HTR-8/SVneo (cell line): ENCODE results near the gene STK16.
"Not testable (repeated sequence)": the region's sequence is repeated elsewhere in the genome, so short reads cannot be mapped to it uniquely, and the experiment has no call there.

Source experiments
- DNase-seq: peaks from one replicate; pipeline ENCODE4 v3.0.0; 2011; ENCODE audit warnings: low spot score, mixed read lengths; ENCODE audit not compliant: insufficient read length
- FAIRE-seq: peaks from 2 replicates; lab custom pipeline; 2011; peaks lifted over from hg19 to GRCh38; lab: Jason Lieb, UNC

The STK16 gene

GRCh38 chr2:219230059-219230540, 15.2 kb upstream of the STK16 start:
- no peak for DNase-seq
- FAIRE-seq, result no peak

DNA sequence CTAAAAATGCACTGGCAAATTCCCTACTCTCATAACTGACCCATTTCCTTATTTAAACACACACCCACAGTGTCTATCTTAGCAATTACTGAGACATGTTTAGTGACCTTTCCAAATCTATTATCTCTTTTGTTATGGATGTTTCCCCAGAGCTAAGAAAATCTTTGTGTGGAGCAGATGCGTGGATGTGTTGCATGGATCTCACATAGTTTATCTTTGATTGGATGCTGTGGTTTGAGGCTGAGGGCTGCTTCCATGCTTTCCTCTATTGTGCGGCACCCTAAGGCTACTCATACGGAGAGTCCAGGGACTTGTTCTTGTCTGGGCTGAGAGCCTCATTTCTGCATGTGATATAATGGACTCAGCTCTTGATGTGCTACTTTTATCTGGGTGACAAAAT, 10.9 kb upstream of the STK16 start:
- FAIRE-seq (no peak), DNase-seq (no peak)

DNA sequence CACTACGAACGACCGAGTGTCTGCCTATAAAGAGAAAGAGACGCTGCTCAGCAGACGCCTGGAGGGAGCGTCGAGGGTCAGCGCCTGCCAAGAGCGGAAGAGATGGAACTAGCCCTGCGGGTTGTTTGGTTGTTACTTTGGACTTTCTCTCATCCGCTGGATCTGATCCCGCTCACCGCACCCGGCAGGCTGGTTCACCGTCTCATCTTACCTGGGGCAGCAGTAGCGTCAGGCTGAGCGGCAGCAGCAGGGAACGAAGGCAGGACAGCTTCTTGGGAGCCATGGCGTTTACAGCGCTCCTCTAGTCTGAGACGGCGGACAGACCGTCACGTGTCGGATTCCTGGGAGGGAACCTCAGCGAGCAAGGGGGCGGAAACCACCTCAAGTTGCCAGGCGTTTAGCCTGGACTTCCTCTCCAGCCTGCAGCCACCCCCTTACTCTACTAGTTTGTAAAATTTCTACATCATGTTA, 2.0 kb upstream of the STK16 start:
- FAIRE-seq (no peak), DNase-seq (no peak)

DNA sequence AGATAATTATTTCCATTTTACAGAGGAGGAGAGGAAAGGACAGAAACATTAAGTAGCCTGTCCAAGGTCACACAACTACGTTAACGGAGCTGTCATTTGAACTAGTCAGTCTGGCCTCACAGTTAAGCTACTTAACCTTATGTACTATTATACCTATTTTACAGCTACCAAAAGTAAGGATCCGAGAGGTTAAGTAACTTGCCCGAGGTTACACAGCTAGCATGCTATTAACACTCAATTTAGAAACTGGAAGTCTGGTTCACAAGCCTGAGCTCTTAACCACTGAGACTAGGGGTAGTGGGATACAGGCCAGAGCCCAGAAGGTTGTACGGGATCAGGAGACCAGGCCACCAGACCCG, 511 bp upstream of the STK16 start:
- no peak for DNase-seq
- FAIRE-seq, result no peak

GRCh38 chr2:219245899-219246230, 586 bp downstream of the STK16 start:
- DNase-seq (no peak), FAIRE-seq (no peak)

DNA sequence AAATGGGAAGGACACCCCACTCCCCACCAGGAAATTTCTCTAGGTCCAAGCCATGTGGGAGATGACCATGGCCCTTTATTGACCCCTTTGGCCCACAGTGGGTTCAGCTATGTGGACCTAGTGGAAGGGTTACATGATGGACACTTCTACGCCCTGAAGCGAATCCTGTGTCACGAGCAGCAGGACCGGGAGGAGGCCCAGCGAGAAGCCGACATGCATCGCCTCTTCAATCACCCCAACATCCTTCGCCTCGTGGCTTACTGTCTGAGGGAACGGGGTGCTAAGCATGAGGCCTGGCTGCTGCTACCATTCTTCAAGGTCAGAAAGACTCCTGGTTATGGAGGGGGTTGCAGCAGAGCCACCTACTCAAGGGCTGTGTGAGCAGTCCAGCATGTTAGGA, 1.3 kb downstream of the STK16 start:
- no peak for FAIRE-seq
- no peak for DNase-seq

DNA sequence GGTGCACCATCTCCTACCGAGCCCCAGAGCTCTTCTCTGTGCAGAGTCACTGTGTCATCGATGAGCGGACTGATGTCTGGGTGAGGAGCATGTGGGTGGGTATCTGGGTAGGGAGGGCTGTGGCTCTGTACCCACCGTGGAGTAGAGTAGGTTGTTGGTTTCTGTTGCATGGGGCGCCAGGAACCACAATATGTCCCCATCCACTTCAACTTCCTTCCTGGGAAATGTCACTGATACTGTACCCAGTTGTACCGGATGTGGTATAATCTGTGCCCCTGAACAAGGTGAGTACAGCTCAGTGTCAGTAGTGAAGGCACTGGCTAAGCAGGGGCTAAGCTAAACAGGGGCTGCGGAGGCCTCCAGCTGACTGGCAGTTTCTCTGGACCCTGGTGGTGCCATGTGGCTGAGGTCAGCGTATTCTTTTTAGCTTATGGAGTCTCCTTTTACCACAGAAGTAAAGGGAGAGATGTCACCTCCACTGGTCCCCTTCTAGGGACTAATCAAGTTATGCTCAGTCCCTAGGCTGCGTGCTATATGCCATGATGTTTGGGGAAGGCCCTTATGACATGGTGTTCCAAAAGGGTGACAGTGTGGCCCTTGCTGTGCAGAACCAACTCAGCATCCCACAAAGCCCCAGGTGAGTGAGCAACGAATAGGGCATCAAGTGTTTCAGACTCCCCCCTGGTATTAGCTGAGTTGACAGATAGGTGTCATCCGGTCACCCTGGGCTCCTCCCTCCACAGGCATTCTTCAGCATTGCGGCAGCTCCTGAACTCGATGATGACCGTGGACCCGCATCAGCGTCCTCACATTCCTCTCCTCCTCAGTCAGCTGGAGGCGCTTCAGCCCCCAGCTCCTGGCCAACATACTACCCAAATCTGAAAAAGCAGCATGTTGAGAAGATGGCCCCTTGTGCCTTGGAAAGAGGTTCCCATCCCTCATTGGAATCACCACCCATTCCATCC, 2.7 kb downstream of the STK16 start:
- DNase-seq (no peak), FAIRE-seq (no peak)

DNA sequence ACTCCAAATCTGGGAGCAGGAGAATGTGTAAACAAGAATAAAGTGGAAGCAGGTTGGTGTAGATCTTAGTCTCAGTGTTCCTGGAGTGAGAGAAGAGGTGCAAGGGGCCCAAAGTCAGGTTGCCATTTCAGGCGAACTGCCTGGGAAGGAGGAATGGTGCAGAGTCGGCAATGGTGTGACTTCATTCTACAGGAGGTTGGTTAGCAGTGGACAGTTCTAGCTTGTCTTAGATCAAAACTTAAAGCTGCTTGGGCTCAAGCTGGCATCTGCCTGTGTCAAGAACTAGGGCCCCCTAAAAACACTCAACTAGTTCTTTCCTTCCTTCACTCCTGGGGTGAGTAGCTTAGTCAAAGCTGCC, 3.5 kb downstream of the STK16 start:
- DNase-seq (no peak), FAIRE-seq (no peak)

- FAIRE-seq (no peak), DNase-seq (no peak)
Measured at GRCh38 chr2:219249203-219249980, 4.1 kb downstream of the STK16 start.

DNA sequence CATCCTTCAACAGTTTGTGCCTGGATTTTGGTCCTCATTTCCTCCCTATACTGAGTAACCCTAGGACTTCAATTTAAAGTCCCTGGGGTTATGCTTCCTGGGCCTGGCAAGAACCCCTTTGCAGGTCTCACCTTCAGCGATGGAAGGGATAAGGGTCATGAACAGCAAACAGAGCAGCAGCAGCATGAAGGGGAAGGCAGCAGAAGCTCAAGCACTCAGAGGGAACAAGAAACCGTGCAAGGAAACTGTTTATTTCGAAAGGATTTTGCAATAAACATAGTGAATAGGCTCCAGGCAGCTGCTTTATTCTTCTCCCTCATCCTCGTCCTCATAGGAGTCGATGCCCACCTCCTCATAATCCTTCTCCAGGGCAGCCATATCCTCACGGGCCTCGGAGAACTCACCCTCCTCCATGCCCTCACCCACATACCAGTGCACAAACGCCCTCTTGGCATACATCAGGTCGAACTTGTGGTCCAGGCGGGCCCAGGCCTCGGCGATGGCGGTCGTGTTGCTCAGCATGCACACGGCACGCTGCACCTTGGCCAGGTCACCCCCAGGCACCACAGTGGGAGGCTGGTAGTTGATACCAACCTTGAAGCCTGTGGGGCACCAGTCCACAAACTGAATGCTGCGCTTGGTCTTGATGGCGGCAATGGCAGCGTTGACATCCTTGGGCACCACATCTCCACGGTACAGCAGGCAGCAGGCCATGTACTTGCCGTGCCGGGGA, 4.9 kb downstream of the STK16 start:
- FAIRE-seq, result no peak
- DNase-seq, result no peak

DNA sequence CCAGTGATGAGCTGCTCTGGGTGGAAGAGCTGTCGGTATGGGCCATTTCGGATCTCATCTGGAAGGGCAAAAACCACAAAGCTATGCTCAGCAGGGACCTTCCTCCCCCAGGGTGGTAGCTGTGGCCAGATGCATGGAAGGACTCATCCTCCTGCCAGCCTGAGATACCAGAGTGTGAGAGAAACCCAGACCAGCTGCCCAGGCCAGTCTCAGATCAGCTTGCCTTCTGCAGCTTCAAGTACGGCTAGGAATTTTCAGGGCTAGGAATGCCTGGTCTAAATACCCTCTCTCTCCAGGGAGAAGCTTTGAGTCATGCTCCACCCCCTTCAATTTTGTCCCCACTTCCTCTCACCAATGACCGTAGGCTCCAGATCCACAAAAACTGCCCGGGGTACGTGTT, 6.4 kb downstream of the STK16 start:
- FAIRE-seq (no peak), DNase-seq (no peak)

DNA sequence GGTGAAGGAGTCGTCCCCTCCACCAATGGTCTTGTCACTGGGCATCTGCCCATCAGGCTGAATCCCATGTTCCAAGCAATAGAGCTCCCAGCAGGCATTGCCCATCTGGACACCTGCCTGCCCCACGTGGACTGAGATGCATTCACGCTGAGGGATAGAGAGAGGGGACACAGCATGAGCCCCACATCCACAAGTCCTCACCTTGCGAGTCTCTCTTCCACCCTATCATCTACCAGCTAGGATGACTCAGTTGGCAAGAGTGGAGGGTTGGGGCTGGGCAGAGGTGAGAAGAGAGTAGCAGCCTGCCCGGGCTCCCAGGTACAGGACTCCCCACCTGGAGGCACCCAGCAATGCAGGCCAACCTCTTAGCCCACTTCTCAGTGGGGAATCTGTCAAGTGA, 6.8 kb downstream of the STK16 start:
- DNase-seq (no peak), FAIRE-seq (no peak)

- FAIRE-seq (no peak), DNase-seq (no peak)
Measured at GRCh38 chr2:219252570-219252899, 7.3 kb downstream of the STK16 start.

GRCh38 chr2:219252900-219253752, 7.8 kb downstream of the STK16 start, which contains the start of gene TUBA4B:
Gene TUBA4B, plus strand, starts transcription at chr2:219253243. Its CDS starts 165 bp downstream, at chr2:219253408.
- no peak for FAIRE-seq
- no peak for DNase-seq

GRCh38 chr2:219253753-219254589, 8.7 kb downstream of the STK16 start, which contains the start of gene TUBA4A:
Gene TUBA4A, minus strand, starts transcription at chr2:219253918. Its CDS starts 60 bp downstream, at chr2:219253858.
- FAIRE-seq, result no peak
- DNase-seq, result peak; percentile 67

DNA sequence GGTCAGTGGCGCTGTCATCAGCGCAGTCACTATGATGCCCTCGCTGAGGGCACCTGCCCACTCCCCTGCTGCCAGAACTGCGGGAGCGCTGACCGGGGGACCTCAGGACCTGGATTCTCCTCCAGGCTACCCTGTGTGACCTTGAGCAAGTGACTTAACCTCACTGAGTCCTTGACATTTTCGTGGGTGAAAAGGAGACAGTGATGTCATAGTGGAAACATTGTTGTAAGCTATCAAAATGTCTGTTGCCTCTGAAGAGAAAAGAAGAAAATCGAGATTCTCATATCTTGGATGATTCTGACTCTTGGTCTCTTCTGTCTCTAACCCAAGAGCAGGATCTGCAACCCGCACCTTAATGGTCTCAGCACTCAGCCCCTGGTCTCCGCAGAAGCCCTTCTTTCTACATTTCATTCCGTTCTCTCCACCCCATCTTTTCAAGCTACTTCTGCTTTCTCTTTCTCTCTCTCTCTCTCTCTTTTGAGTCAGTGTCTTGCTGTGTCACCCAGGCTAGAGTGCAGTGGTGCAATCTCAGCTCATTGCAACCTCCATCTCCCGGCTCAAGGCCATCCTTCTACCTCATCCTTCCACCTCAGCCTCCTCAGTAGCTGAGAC, 9.4 kb downstream of the STK16 start:
- DNase-seq (no peak), FAIRE-seq (no peak)

- not testable (repeated sequence) for FAIRE-seq, DNase-seq
Measured at GRCh38 chr2:219258942-219259341, 13.7 kb downstream of the STK16 start.
